Measurements from ENCODE around the gene VAMP2.

GRCh38 chr17:8204761-8205555 lies 42.2 kb upstream of the VAMP2 start:
- TF ChIP-seq, protein P1, sequence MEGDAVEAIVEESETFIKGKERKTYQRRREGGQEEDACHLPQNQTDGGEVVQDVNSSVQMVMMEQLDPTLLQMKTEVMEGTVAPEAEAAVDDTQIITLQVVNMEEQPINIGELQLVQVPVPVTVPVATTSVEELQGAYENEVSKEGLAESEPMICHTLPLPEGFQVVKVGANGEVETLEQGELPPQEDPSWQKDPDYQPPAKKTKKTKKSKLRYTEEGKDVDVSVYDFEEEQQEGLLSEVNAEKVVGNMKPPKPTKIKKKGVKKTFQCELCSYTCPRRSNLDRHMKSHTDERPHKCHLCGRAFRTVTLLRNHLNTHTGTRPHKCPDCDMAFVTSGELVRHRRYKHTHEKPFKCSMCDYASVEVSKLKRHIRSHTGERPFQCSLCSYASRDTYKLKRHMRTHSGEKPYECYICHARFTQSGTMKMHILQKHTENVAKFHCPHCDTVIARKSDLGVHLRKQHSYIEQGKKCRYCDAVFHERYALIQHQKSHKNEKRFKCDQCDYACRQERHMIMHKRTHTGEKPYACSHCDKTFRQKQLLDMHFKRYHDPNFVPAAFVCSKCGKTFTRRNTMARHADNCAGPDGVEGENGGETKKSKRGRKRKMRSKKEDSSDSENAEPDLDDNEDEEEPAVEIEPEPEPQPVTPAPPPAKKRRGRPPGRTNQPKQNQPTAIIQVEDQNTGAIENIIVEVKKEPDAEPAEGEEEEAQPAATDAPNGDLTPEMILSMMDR (IDR thresholded peaks at IDR 0.05), result no peak
- TF ChIP-seq POLR2A (IDR thresholded peaks at IDR 0.05) (no peak), EP300 (IDR thresholded peaks at IDR 0.05) (no peak)

All from ovary (tissue), 3 donors.